Endothelial cell of umbilical vein (primary cell): ENCODE measurements around the gene PSMA7. TPM values are rescaled to one million over a fixed set of nuclear protein-coding genes. Genes with fewer than 3 reads are reported as not detected.

ENCODE experiments used
- BruUV-seq: library from RNA; stranded (reverse); fragments of 400-500 nt; replicated peaks from 2 replicates; lab custom pipeline; 2021; lab: Mats Ljungman, UMichigan
- CTCF ChIA-PET: fragments of 300-600, 350-600 bp; sonication (Branson Sonifier 250); formaldehyde crosslinking; loops from one replicate; lab custom pipeline; 2021; ENCODE audit warnings: antibody characterized with exemption, inconsistent platforms; lab: Charles Lee
- POLR2A ChIA-PET: fragments of 300-600, 350-600 bp; sonication (Branson Sonifier 250); formaldehyde crosslinking; loops from one replicate; lab custom pipeline; 2021; ENCODE audit warnings: antibody characterized with exemption, inconsistent platforms; lab: Charles Lee
- DNase-seq: peaks from one replicate; pipeline ENCODE4 v3.0.0-alpha.2; 2011; ENCODE audit warnings: low read depth, low spot score
- FAIRE-seq: peaks from 2 replicates; lab custom pipeline; 2011; peaks lifted over from hg19 to GRCh38; lab: Jason Lieb, UNC
- H2AFZ ChIP-seq: 2 replicates; pipeline ENCODE4 v1.6.0; 2012; ENCODE audit warnings: low read depth, low read length, control low read depth, inconsistent platforms
- H3K27ac ChIP-seq: 2 replicates; pipeline ENCODE4 v1.5.1; 2011; ENCODE audit warnings: low read depth, mild to moderate bottlenecking, control low read depth, low read length, moderate library complexity; ENCODE audit not compliant: insufficient read depth
- H3K27me3 ChIP-seq, 2 experiments: 2 replicates each; pipeline versions ENCODE4 v1.6.0 to v1.6.1; 2011; ENCODE audit warnings: low read length in 2 of 2, mixed read lengths in 1 of 2; ENCODE audit not compliant: control insufficient read depth in 2 of 2, insufficient read depth in 2 of 2
- H3K36me3 ChIP-seq, 2 experiments: 2 replicates in 1 of 2; 3 replicates in 1 of 2; pipeline ENCODE4 v1.5.1; 2011; ENCODE audit warnings: low read length in 2 of 2, mild to moderate bottlenecking in 1 of 2, moderate library complexity in 1 of 2; ENCODE audit not compliant: control insufficient read depth in 2 of 2, insufficient read depth in 2 of 2; ENCODE audit errors: extremely low read depth in 1 of 2
- H3K4me1 ChIP-seq: 3 replicates; pipeline ENCODE4 v1.5.1; 2011; ENCODE audit warnings: mild to moderate bottlenecking, low read length; ENCODE audit not compliant: control insufficient read depth, insufficient read depth; ENCODE audit errors: extremely low read depth
- H3K4me2 ChIP-seq: 2 replicates; pipeline ENCODE4 v1.6.1; 2011; ENCODE audit warnings: low read length, control low read depth, mixed read lengths; ENCODE audit not compliant: insufficient read depth
- H3K4me3 ChIP-seq, 3 experiments: fragments of 200-600 bp in 1 of 3; sonication (generic), shearing (Covaris generic) in 1 of 3; replicated peaks in 1 of 3; 2 replicates each; pipeline ENCODE4 v1.5.1; 2011 to 2016; ENCODE audit warnings: control low read depth in 3 of 3, low read length in 3 of 3, mild to moderate bottlenecking in 2 of 3, inconsistent platforms in 1 of 3, low read depth in 1 of 3, moderate library complexity in 1 of 3; ENCODE audit not compliant: insufficient read depth in 1 of 3
- H3K79me2 ChIP-seq: 2 replicates; pipeline ENCODE4 v1.6.0; 2012; ENCODE audit warnings: low read length, inconsistent platforms; ENCODE audit not compliant: control insufficient read depth, insufficient read depth
- H3K9ac ChIP-seq: replicated peaks from 2 replicates; pipeline ENCODE3; 2011; ENCODE audit warnings: low read length, control low read depth; ENCODE audit not compliant: insufficient read depth; ENCODE audit errors: extremely low read depth
- H3K9me1 ChIP-seq: replicated peaks from 3 replicates; pipeline ENCODE4 v1.6.0; 2011; ENCODE audit warnings: mild to moderate bottlenecking, low read length; ENCODE audit not compliant: control insufficient read depth, insufficient read depth; ENCODE audit errors: extremely low read depth
- H3K9me3 ChIP-seq: replicated peaks from 2 replicates; pipeline ENCODE4 v1.5.1; 2012; ENCODE audit warnings: low read length, inconsistent platforms; ENCODE audit not compliant: control insufficient read depth, insufficient read depth
- H4K20me1 ChIP-seq: replicated peaks from 2 replicates; pipeline ENCODE3; 2011; ENCODE audit warnings: mild to moderate bottlenecking, low read length; ENCODE audit not compliant: control insufficient read depth, insufficient read depth; ENCODE audit errors: extremely low read depth
- CTCF ChIP-seq, 2 donors: IDR thresholded peaks; 1 replicate in 1 of 2; 2 replicates in 1 of 2; pipeline ENCODE4 v1.5.1; 2011; ENCODE audit warnings: low read length in 2 of 2, mild to moderate bottlenecking in 2 of 2, moderate library complexity in 2 of 2, control low read depth in 1 of 2, inconsistent platforms in 1 of 2, low read depth in 1 of 2; ENCODE audit not compliant: insufficient read depth in 1 of 2; ENCODE audit errors: extremely low read depth in 1 of 2
- EZH2 ChIP-seq: IDR thresholded peaks from 2 replicates; pipeline ENCODE4 v1.6.1; 2012; ENCODE audit warnings: borderline replicate concordance, low read depth, mild to moderate bottlenecking, moderate library complexity, low read length, inconsistent platforms; ENCODE audit not compliant: severe bottlenecking
- FOS ChIP-seq: IDR thresholded peaks from 2 replicates; pipeline ENCODE4 v1.6.1; 2011; ENCODE audit warnings: mild to moderate bottlenecking, low read length, moderate library complexity, borderline replicate concordance; ENCODE audit not compliant: insufficient read depth
- MYC ChIP-seq: IDR thresholded peaks from one replicate; pipeline ENCODE4 v1.6.1; 2011; ENCODE audit warnings: mild to moderate bottlenecking, low read depth, low read length
- POLR2A ChIP-seq: IDR thresholded peaks from 2 replicates; pipeline ENCODE4 v1.6.1; 2012; ENCODE audit warnings: low read depth, mild to moderate bottlenecking, control low read depth, low read length
- dilution Hi-C: fragments of 300-500 bp; cut with MboI; formaldehyde crosslinking; loops from one replicate; pipeline ENCODE4 v1.15.0; 2019; ENCODE audit warnings: low sequenced_read_pairs; ENCODE audit not compliant: extremely low pct_ligation_motif_present
- intact Hi-C: fragments of 100-400 bp; cut with micrococcal nuclease; formaldehyde crosslinking; loops from one replicate; pipeline ENCODE4 v1.10.0; 2022
- polyA plus RNA-seq, 4 experiments: library from polyadenylated mRNA; depleted of rRNA in 3 of 4; stranded (reverse) in 3 of 4; unstranded in 1 of 4; fragments of >200 nt; gene quantifications; 2 replicates each; pipeline versions ENCODE4 v1.2.1 to v1.2.3, GENCODE V29; 2011 to 2012; ENCODE audit warnings: missing spikeins in 1 of 4
- total RNA-seq: library from RNA; stranded (reverse); gene quantifications from 2 replicates; pipeline ENCODE4 v1.2.3, GENCODE V29; 2021
- TF ChIP-seq, protein P1 (sequence below): IDR thresholded peaks from 2 replicates; pipeline ENCODE4 v1.6.1; 2011; ENCODE audit not compliant: insufficient read depth, insufficient read length

PSMA7 gene
- total and polyA plus RNA-seq, 2 donors (not counting 3 experiments of a cell fraction or from before 2014, with no cell fraction given) = 393 to 826 TPM

DNA sequence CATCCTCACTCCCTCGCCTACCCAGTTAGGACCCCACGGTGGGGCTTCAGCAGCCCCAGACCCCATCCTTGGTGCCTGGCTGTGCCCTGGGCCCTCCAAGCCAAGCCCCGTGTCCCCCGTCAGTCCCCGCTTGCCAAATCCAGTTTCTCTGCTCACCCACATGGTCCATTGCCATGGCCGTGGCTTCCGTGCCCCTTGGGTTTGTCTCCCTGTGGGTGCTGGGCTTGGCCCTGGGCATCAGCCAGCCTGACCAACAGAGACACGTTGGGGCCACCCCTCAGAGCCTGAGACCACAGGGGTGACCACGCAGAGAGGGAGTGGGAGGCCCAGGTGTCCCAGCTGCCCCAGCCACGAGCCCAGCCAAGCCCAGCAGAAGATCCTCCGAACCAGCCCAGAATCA lies 8.0 kb upstream of the PSMA7 start:
- no peak for FAIRE-seq
- peaks cover 0 to 8% of the 10 kb centered on the region in 2 experiments for H3K36me3 ChIP-seq
- no peaks in the 10 kb centered on the region for H3K9me3 ChIP-seq
- H3K9me1 ChIP-seq = no peaks in the 10 kb centered on the region
- intact Hi-C loops = no loop called here
- no TSS peak for BruUV-seq
- TF ChIP-seq CTCF (IDR thresholded peaks at IDR 0.05; ENCODE audit: extremely low read depth in 1 of 2, insufficient read depth in 1 of 2, low read depth in 1 of 2, low read length in 2 of 2) (no peak), POLR2A (no peak), FOS (no peak), MYC (no peak)
- DNase-seq = no peak
- peaks cover 83% of the 10 kb centered on the region for H3K79me2 ChIP-seq
- POLR2A ChIA-PET = no interaction called here
- dilution Hi-C loops = no loop called here
- H3K4me1 ChIP-seq = no peaks in the 10 kb centered on the region
- no peaks in the 10 kb centered on the region for H4K20me1 ChIP-seq
- H3K4me3 ChIP-seq = no peak overlapping the region
- H3K27me3 ChIP-seq = no peaks in the 10 kb centered on the region
- no peak overlapping the region for H3K9ac ChIP-seq
- no peak overlapping the region for H3K4me2 ChIP-seq
- CTCF ChIA-PET = interaction anchor here (0.6 kb wide), 1 partner anchor 13 kb away, joined by 4 read pairs; no protein-coding TSS in a partner anchor
- H2AFZ ChIP-seq = no peak overlapping the region
- H3K27ac ChIP-seq = no peak overlapping the region

- intact Hi-C loops (no loop called here), dilution Hi-C loops (no loop called here)
- no TSS peak for BruUV-seq
- Histone ChIP-seq H3K27ac (no peak overlapping the region), H3K36me3 (peaks cover 2 to 6% of the 10 kb centered on the region in 2 experiments), H3K4me1 (no peaks in the 10 kb centered on the region), H3K9me3 (no peaks in the 10 kb centered on the region), H3K79me2 (peaks cover 86% of the 10 kb centered on the region), H3K9ac (no peak overlapping the region), H3K4me2 (no peak overlapping the region), H3K27me3 (no peaks in the 10 kb centered on the region), H2AFZ (no peak overlapping the region), H3K4me3 (no peak overlapping the region), H3K9me1 (no peaks in the 10 kb centered on the region), H4K20me1 (no peaks in the 10 kb centered on the region)
- no peak for FAIRE-seq
- no peak for DNase-seq
- TF ChIP-seq EZH2 = no peak
- TF ChIP-seq FOS = no peak
- TF ChIP-seq MYC = no peak
- TF ChIP-seq, protein P1, sequence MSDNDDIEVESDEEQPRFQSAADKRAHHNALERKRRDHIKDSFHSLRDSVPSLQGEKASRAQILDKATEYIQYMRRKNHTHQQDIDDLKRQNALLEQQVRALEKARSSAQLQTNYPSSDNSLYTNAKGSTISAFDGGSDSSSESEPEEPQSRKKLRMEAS = no peak
- TF ChIP-seq POLR2A = no peak
- CTCF ChIA-PET = interaction anchor here (0.7 kb wide), 1 partner anchor 139 kb away, joined by 3 read pairs; no protein-coding TSS in a partner anchor
- POLR2A ChIA-PET = interaction anchor here (0.8 kb wide), 1 partner anchor 28 kb away, joined by 3 read pairs; the partner anchor contains the start of gene LSM14B
Observed at GRCh38 chr20:62150310-62150575, 7.0 kb upstream of the PSMA7 start.
